Tongue (tissue), 2 donors: ENCODE data around the gene MTX2. TPM values are rescaled to one million over a fixed set of nuclear protein-coding genes. Genes with fewer than 3 reads are reported as not detected.

Experiments used
- DNase-seq: peaks from one replicate; pipeline ENCODE4 v3.0.0-alpha.2; 2015
- total RNA-seq: library from RNA; depleted of rRNA; stranded (reverse); fragments of >200 nt; gene quantifications from one replicate; pipeline ENCODE4 v1.2.3, GENCODE V29; 2014

MTX2 gene
- total RNA-seq = 28.3 TPM

DNA sequence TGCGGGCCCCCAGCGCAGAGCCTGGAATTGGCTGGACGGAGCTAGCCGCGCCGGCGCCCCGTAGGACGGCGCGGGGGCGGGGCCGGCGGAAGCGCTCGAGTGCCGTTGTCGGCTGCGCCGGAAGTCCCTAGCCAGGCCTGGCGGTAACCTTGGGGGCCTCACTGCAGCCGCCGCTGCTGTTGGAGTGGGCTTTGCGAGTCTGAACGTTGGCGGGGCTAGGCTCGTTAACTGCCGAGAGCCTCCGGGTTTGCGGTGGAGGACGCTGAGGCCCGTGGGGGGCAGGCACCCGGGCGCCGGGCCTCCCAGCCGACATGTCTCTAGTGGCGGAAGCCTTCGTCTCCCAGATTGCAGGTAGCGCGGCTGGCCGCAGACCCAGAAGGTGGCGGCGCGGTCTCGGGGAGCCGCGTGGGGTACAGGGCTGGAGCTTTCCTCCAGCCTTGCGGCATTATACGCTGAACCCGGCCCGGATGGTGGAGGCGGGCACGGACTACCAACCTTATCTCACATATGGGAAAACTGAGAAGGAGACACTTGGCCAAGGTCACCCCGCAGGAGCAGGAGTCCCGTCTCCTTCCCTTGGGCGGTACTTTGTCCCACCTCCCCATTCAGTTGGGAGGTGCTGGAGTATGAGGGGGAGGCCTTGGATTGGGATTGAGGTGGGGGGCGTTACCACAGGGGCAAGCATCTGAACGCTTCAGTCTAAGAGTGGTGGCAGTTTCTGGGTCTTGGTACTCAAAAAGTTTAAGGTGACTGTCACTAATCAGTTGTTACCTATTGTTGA is at the start of gene MTX2:
TSS of gene MTX2 (plus strand) at position 124 of the 781 bp plus-strand sequence. CDS start at position 312, 188 bp downstream.
- peak; percentile 88 for DNase-seq

DNA sequence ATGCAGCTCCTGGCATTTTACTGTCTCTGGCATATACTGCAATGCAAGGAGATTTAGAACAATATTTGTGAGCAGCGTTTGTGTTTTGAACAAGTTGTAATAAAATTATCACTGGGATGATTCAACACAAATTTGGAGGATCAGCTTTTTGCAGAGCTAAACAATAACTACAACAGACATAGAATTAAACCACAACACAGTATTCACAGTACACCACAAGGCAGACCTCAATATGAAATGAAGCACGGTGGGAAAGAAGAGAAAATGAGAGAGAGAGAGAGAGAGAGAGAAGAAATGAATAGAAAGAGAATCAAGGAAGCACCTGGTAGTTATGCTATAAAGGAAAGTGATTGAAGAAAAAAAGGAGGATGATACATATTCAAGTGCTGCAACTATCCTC is 41.4 kb upstream of the MTX2 start:
- DNase-seq = no peak

DNA sequence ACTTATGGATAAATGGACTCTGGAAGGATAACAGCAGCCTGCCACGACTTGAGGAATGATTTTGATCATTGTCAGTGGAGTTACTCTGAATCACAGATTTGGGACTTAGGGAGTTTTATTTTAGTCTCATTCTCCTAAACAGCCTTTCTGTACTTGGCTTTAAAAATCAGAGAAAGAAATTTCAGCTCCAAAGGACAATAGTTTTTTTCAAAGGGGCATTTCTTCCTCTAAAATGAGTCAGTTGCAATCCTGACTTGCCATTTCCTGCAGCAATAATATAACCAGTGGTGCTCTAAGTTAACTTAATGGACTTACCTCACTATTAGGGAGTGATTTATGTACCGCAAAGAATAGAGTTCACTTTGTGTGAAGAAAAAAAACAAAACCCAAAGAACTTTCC is 35.1 kb upstream of the MTX2 start:
- DNase-seq = no peak

DNA sequence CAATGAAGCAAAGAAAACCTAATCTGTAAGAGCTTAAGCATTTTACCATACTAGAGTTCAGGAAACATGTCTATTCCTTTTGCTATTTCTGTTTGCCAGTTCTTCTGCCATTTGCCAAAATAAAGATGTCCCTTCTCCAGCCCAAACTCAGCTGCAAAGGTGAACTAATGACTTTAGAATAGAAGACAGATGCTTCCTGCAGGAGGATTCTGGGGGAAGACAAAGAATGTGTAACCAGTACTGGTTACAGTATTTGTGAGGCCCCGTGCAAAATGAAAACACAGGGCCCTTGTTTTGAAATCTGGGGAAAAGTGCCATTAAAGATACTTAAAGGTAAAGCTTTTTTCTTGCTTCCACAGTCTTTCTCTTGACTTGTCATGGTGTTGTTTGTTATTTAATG is 34.3 kb upstream of the MTX2 start:
- no peak for DNase-seq

DNA sequence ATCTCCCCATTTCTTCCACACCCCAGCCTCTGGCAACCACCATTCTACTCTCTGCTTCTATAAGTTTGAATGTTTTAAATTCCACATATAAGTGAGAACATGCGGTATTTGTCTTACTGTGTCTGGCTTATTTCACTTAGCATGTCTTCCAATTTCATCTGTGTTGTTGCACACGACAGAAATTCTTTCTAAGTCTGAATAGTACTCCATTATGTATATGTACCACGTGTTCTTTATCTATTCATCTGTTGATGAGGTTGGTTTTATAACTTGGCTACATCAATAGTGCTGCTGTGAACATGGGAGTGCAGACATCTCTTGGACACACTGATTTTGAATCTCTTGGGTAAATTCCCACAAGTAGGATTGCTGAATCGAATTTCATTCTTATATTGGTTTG is 31.8 kb upstream of the MTX2 start:
- DNase-seq = peak; percentile 14

DNA sequence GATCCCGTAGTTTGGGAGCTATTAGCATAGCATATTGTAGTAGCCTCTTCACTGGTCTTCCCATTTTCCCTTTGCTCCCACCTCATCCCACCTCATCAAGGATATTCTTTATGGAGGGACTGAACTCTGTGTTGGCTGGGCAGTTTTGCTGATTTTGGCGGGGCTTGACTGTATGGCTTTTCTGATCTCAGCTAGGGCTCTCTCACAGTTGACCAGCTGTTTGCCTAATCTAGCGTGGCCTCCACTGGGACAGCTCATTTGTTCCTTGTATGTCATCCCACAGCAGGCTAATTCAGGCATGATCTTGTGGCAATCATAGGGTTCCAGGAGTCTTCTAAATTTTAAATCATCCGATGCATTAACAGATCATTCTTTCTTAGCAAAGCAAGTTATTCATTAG is 30.2 kb upstream of the MTX2 start:
- peak; percentile 81 for DNase-seq

DNA sequence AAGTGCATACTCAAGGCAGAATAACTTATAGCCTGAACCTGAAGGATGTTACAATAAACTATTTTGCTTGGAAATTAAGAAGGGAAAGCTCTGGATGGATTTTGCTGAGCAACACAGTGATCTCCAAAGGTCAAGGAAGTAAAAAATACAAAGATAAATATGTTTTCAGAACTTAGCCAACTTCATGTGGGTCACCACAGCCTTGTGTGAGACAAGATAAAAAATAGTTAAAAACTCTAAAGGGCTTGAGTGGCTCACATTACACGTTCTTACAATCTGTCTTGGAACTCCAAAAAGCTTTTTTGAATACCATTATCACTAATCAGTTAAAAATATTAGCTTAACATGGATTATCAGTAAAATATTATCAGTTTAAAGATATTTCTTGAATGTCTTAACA is 28.9 kb upstream of the MTX2 start:
- DNase-seq = no peak

DNA sequence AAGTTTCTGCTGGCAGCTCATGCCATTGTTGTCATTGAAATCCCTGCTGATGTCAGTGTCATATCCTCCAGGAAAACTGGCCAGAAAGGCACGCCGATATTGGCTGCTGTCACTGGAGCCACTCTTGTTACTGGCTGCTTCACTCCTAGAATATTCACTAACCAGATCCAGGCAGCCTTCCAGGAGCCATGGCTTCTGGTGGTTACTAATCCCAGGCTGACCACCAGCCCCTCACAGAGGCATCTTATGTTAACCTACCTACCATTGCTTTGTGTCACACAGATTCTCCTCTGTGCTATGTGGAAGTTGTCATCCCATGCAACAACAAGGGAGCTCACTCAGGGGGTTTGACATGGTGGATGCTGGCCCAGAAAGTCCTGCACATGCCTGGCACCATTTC is 27.0 kb upstream of the MTX2 start:
- peak; percentile 6 for DNase-seq

DNA sequence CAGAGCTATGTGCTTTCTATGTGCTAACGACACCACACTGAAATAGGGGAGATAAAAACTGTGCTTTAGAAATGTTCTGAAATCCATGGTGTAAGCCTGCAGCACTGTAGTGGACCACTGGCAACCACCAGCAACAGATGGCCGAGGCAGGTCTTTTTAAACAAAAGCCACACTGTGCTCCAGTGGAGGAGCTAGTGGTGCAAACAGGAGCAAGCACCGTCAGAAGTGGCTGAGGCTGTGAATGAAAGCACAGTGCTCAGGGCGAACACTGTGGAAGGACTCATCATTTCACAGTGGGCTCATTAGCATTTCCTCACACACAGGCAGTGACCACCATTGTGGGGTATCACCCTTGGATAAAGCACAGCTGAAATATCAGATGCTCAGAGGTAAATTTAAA is 22.9 kb upstream of the MTX2 start:
- no peak for DNase-seq

DNA sequence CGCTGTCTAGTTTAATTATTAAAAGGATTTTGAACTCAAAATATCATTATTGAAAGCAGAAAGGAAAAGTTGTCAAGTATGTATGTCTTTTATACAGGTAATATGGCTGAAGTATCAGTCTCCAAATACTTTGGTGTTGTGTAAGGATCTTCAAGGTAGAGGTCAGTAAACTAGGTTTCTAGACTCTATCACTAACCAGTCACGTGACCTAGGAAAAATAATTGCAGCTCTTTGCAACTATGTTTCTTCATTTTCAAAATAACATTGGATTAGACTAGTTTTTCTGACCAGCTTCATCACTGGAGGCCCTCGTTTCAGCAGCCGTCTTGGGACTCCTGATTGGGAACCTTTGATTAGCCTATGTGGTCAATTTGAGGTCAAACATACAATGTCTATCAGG is 21.4 kb upstream of the MTX2 start:
- no peak for DNase-seq

DNA sequence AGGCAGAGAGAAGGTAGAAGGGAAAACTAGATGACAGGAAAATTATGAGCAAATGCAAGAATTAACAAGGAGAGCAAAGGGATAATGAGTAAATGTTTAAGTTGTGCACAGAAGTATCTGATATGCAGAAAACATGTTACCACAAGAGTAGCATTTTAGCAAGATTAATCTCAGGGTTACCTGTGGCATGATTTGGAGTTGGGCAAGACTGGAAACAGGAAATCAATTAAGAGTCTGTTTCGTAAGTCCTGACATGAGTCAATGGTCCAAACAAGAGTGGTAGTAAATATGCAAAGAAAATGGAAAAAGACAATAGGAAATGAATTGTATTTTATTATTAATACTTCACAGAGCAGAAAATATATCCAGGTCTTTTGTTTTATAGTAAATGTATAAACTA is 17.3 kb upstream of the MTX2 start:
- no peak for DNase-seq

DNA sequence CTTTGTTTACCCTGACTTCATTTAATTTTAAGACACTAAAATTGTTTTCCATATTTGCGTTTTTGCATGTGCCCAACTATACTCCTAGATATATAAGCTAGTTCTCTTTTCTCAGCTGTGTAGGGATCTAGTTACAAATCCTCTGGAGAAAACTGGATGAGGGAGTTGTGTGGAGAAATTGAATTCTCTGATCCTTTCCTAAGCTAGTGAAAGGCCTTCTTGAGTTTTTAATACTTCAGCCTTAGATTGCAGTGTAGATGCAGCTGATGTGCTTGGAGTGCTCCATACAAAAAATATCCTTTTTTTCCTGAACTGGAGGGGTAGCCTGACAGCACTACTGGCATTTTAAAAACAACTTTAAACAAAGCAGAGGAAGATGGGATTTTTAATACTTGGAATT is 8.6 kb upstream of the MTX2 start:
- peak; percentile 5 for DNase-seq

DNA sequence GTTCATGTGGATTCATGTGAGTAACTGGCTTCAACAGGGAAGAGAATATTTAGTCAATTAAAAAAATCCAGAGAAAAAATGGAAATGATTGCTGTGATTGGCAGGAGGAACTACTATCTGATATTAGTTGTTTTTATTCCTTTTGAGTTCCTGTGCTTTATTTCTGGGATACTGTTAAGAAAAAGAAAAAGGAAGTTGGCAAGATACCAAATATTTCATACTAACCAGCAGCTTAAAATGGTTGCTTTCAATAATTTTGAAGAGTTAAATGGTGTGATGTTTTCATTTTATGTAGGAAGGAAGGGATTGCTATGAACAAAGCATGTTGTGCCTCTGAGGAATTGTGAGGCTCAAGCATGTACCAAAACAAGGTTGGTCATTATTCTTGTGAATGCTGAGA is 8.1 kb upstream of the MTX2 start:
- DNase-seq = no peak

DNA sequence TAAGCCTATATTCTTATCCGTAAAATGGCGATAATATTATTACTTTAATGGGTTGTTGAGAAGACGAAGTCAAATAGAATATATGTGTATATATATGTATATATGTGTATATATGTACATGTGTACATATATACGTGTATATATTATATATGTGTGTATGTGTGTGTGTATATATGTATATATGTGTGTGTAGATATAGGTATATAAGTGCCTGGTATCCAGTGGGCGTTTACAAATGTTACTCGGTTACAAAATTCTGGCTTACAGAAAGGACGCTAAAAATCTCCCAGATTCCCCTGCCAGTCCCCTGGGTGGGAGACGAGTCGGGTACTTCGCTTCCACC is 295 bp upstream of the MTX2 start:
- no peak for DNase-seq

DNA sequence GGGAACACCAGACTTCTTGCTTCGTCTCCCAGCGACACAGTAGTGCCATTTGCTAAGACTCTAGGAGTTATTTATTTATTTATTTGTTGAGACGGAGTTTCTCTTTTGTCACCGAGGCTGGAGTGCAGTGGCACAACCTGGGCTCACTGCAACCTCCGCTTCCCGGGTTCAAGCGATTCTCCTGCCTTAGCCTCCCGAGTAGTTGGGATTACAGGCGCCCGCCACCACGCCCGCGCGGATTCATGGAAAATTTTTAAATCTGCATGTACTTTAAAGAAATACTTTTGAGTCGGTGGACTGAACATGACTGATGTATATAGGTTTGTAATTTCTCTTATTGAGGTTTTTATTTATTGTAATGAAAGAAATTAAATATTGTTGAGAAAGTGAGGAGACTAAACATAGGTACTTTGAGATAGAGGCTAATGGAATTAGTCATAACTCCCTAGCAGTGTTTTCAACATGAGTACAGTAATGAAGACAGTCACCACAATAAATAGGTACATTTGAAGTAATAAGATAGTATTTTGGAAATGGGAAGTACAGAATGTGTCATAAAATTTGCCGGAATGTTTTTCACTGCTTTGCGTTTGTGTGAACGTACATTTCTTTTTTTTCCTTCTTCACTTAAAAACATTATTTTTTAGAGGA is 983 bp downstream of the MTX2 start:
- no peak for DNase-seq

DNA sequence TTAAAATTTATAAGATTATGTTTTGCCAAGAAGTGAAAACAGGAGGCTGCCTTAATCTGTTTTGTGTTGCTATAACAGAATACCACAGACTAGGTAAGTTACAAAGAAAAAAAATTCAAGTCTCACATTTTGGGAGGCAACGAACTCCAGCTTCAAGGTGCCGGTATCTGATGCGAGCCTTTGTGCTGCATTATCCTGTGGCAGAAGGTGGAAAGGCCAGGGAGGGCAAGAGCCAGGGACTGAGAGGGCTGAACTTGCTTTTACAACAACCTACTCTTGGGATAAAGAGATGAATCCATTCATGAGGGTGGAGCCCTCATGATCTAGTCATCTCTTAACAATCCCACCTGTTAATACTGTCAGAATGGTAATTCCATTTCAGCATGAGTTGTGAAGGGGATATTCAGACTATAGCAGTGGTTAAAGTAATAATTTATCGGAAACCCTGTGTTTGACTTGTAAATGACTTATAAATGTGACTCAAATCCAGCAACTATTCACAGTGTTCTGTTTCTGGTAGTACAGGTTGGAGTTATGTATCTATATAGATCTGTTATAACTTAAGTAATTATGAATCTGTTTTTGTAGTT is 3.7 kb downstream of the MTX2 start:
- DNase-seq = no peak

DNA sequence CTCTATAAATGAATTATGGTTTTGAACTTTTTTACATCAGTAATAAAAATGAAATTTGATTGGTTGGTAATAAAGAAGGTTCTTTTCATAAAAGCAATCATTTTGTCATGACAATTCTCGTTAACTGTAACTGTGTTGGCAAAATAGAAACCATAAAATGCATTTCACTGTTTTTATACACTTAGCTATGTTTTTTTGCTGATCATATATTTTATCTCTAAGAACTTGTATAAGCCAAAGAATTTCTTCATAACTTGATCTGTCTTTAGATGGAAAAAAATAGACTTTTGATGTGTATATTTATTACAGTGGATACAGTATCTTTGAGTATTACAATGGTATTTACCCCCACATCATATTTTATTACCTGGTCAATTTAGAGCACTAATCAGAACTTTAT is 9.7 kb downstream of the MTX2 start:
- no peak for DNase-seq

DNA sequence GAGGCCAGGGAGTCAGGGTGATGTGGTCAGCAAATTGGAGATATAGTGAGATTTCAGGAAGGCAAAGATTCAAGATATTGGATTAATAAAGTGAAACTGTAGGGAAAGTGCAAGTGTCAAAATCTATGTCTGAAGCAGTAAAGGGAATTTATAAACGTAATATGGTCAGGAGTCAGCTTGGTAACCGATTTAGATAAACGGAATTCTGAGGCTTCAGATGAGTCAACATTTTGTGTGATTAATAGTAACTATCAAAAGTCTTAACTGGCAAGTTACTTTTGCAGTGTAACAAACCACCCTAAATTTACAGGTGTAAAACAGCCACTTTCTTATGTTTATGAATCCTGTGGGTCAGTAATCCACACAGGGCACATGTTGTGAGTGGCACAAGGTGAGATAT is 10.9 kb downstream of the MTX2 start:
- no peak for DNase-seq

DNA sequence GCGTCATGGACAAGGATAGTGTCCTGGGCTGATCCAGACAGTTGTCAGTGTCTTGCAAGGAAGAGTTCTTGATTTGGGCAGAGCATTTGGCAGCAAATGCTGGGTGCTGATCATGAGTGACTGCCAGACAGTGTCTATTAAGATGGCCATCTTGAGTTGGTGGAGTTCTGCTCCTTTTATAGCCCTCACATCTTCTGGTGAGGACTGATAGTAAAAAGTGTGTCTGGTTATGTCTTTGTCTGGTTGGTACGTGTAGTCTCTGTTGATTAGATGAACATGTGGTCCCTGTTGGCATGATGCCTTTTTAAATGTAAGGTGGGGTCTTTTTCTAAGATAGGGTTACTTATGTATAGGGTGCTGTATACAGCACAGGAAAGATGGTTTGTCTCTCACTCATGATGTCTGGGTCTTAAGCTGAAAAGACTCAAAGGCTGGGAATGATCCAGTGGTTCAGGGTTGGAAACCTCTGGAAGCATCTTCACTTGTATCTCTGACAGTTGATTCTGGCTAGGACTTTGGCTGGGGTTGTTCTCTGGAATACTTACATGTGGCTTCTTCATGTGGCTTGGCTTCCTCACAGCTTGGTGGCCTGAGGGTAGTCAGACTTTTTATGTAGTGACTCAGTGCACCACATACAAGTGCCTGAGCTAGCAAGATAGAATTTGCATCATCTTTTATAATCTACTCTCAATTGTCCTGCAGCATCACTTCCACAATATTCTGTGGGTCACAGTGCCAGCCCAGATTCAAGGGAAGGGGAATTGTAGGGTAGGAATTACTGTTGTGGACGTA is 11.8 kb downstream of the MTX2 start:
- DNase-seq = no peak

DNA sequence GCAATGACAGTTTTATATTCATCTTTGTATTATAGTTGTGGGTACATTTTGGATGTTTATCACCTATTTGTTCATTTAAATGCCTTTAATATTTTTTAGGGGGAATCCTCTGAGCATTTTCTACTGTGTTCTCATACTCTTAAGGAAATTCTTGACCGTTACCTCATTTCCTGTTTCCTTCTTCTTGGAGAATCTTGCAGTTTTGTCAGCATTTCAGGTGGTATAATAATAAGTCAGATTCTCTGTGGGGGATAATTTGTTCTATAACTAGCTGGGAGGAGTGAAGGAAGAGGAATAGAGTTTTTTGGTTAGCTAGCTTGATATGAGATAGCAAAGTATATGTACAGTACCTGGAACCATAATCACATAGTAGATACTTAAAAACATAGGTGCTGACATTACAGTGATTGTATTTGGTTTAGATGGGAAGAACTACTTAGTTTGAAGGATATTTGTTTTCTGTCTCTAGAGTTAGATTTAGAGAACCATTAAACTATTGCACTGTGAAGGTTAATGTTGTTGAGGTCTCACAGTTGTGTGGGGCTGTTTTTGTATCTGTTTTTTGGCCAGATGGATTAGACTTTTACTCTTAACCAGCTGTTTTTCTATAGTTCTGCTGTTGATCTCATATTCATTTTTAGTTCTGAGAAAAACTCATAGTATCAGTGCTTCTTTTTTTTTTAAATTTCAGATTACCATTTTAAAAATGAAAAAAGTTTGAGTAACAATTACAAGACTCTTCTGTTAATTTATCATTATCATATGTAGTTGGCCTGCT is 14.2 kb downstream of the MTX2 start:
- no peak for DNase-seq

DNA sequence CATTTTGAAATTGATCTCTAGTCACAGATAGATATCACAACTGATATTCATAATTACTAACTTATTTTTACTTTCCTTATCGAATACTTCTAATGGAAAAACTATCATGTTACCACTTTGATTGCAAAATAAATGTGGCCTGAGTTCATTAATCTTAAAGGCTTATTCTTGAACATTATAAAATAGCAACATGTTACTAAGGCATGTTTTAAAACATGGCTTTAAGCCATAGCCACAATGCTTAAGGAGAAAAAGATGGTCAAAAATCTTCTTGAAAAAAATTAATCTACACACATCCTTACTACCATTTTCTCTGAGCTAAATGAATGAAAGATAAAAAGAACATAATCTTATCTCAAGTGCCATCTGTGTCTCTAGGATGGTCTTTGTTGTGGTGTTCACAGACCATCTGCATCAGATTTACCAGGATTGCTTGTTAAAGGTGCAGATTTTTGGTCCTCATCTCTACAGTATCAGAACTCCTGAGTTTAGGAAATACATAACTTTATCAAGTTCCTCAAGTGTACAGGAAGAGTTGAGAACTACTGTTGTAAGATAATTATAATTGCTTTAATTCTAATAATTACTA is 15.3 kb downstream of the MTX2 start:
- no peak for DNase-seq

DNA sequence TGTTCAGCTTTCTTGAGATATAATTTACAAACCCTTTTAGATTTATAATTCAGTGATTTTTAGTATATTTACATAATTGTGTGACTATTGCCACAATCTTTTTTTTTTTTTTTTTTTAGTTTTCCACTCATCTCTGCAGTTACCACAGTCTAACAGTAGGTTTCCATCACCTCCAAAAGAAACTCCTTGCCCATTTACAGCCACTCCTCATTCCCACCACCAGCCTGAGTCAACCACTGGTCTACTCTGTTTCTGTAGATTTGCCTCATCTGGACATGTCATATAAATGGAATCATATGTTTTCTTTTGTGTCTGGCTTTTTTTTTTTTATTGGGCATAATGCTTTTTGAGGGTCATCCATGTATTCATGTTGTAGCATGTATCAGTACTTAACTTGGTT is 16.1 kb downstream of the MTX2 start:
- no peak for DNase-seq
